OCI-LY3 (cell line): Measurements from ENCODE around the gene PCBP3.

ENCODE experiments used
- H2AFZ ChIP-seq: fragments of 200-600, 300-600 bp; shearing (Covaris generic); 2 replicates; pipeline ENCODE4 v1.6.0; 2014; ENCODE audit warnings: antibody characterized with exemption, low read depth, low read length
- H3K27ac ChIP-seq: fragments of 200-600, 300-600 bp; sonication (generic); 2 replicates; pipeline ENCODE4 v1.5.1; 2014; ENCODE audit warnings: mild to moderate bottlenecking, low read length, moderate library complexity, mixed read lengths
- H3K27me3 ChIP-seq: fragments of 200-600, 300-600 bp; sonication (generic); 2 replicates; pipeline ENCODE4 v1.6.1; 2014; ENCODE audit warnings: low read depth, low read length, mixed read lengths
- H3K36me3 ChIP-seq: fragments of 200-600, 300-600 bp; sonication (generic); replicated peaks from 2 replicates; pipeline ENCODE3; 2014; ENCODE audit warnings: low read depth, low read length, mixed read lengths
- H3K4me1 ChIP-seq: fragments of 300-600, 200-600 bp; sonication (generic); 2 replicates; pipeline ENCODE4 v1.6.1; 2014; ENCODE audit warnings: low read length, mixed read lengths
- H3K4me2 ChIP-seq: fragments of 200-600, 300-600 bp; sonication (generic); 2 replicates; pipeline ENCODE4 v1.6.1; 2014; ENCODE audit warnings: low read length, mixed read lengths
- H3K4me3 ChIP-seq: fragments of 300-600, 200-600 bp; sonication (generic); 2 replicates; pipeline ENCODE4 v1.5.1; 2014; ENCODE audit warnings: antibody characterized with exemption, mild to moderate bottlenecking, low read length, moderate library complexity
- H3K79me2 ChIP-seq: fragments of 300-600, 200-600 bp; shearing (Covaris generic); 2 replicates; pipeline ENCODE4 v1.6.1; 2014; ENCODE audit warnings: mild to moderate bottlenecking, low read length, mixed read lengths
- H3K9ac ChIP-seq: fragments of 300-600, 200-600 bp; shearing (Covaris generic); 2 replicates; pipeline ENCODE4 v1.6.0; 2014; ENCODE audit warnings: mild to moderate bottlenecking, low read length, moderate library complexity
- H3K9me3 ChIP-seq: fragments of 200-600, 300-600 bp; shearing (Covaris generic); 2 replicates; pipeline ENCODE4 v1.6.1; 2014; ENCODE audit warnings: low read length, mixed read lengths; ENCODE audit not compliant: insufficient read depth
- H4K20me1 ChIP-seq: fragments of 200-600, 300-600 bp; sonication (generic); 2 replicates; pipeline ENCODE4 v1.6.1; 2016; ENCODE audit warnings: low read length, mixed read lengths; ENCODE audit not compliant: insufficient read depth
- EZH2phosphoT487 ChIP-seq: fragments of 200-600 bp; shearing (Covaris generic); IDR thresholded peaks from 2 replicates; pipeline ENCODE4 v1.6.1; 2018; ENCODE audit warnings: antibody characterized with exemption, mixed run types, low read depth
- TF ChIP-seq, protein P1 (sequence below): fragments of 200-600, 300-600 bp; sonication (generic); IDR thresholded peaks from 2 replicates; pipeline ENCODE4 v1.5.1; 2014; ENCODE audit warnings: antibody characterized with exemption, low read length, low read depth

Gene PCBP3

DNA sequence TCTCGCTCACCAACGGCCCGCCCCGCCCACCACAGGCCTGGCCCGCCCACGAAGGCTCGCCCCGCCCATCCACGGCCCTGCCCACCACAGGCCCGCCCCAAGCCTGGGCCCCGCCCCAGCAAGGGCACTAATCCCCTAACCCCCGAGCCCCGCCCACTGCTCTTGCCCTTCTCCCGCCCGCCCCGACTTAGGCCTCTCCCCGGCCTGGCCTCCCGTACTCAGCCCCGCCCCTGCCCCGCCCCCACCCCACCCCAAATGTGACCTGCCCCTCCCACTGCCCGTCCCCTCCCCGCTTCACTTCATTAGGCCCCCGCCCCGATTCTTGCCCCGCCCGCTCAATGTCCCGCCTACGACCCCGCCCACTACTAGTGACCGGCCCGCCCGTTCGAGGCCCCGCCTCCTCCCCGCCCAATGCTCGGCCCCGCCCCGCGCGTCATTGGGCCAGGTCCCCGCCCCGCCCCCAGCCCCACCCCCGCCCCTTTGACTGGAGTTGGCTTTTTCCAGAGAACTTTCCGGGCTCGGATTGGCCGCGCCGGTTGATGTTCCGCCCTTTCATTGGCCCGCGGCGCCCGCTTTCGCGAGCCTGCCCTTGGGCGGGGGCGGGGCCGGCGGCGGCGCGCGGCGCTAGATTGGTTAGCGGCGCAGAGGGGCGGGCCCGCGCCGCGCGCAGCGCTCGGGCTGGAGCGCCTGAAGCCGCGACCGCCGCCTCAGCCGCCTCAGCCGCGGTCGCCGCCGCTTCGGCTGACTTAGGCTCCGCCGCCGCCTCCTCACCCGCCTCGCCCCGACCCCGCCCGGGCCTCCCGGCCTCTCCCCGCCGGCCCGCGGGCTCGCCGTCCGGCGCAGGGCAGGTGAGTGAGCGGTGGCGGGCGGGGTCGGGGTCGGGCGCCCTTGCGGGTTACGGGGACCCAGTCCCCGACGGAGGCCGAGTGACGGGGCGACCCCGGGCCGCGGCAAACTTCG, at the start of gene PCBP3:
PCBP3 (plus strand) TSS at position 705 of the 960 bp plus-strand sequence. CDS start 206,361 bp downstream, outside the sequence.
- H3K9me3 ChIP-seq, result no peaks in the 10 kb centered on the region
- no peaks in the 10 kb centered on the region for H3K79me2 ChIP-seq
- no peaks in the 10 kb centered on the region for H4K20me1 ChIP-seq
- TF ChIP-seq EZH2phosphoT487, result no peak
- TF ChIP-seq, protein P1, sequence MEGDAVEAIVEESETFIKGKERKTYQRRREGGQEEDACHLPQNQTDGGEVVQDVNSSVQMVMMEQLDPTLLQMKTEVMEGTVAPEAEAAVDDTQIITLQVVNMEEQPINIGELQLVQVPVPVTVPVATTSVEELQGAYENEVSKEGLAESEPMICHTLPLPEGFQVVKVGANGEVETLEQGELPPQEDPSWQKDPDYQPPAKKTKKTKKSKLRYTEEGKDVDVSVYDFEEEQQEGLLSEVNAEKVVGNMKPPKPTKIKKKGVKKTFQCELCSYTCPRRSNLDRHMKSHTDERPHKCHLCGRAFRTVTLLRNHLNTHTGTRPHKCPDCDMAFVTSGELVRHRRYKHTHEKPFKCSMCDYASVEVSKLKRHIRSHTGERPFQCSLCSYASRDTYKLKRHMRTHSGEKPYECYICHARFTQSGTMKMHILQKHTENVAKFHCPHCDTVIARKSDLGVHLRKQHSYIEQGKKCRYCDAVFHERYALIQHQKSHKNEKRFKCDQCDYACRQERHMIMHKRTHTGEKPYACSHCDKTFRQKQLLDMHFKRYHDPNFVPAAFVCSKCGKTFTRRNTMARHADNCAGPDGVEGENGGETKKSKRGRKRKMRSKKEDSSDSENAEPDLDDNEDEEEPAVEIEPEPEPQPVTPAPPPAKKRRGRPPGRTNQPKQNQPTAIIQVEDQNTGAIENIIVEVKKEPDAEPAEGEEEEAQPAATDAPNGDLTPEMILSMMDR, result no peak
- H3K27me3 ChIP-seq, result no peaks in the 10 kb centered on the region
- no peak within 1 kb of the TSS for H3K4me3 ChIP-seq
- no peak within 1 kb of the TSS for H3K9ac ChIP-seq
- no peaks in the 10 kb centered on the region for H3K36me3 ChIP-seq
- no peak within 1 kb of the TSS for H2AFZ ChIP-seq
- H3K4me2 ChIP-seq, result no peak within 1 kb of the TSS
- H3K4me1 ChIP-seq, result peaks cover 25% of the 10 kb centered on the region
- no peak within 1 kb of the TSS for H3K27ac ChIP-seq

- Histone ChIP-seq H3K9ac (no peak overlapping the region), H3K4me1 (peaks cover 15% of the 10 kb centered on the region), H3K79me2 (no peaks in the 10 kb centered on the region), H3K36me3 (no peaks in the 10 kb centered on the region), H3K27me3 (no peaks in the 10 kb centered on the region), H3K4me2 (no peak overlapping the region), H3K9me3 (no peaks in the 10 kb centered on the region), H3K27ac (no peak overlapping the region), H4K20me1 (no peaks in the 10 kb centered on the region), H3K4me3 (no peak overlapping the region), H2AFZ (no peak overlapping the region)
- TF ChIP-seq, protein P1, result no peak
- TF ChIP-seq EZH2phosphoT487, result no peak
Measured at GRCh38 chr21:45594721-45595489, 48.6 kb upstream of the PCBP3 start.

- no peak overlapping the region for H2AFZ ChIP-seq
- no peaks in the 10 kb centered on the region for H3K9me3 ChIP-seq
- peaks cover 15% of the 10 kb centered on the region for H3K4me1 ChIP-seq
- no peaks in the 10 kb centered on the region for H3K79me2 ChIP-seq
- H3K36me3 ChIP-seq, result no peaks in the 10 kb centered on the region
- no peak overlapping the region for H3K9ac ChIP-seq
- no peak overlapping the region for H3K4me3 ChIP-seq
- no peaks in the 10 kb centered on the region for H4K20me1 ChIP-seq
- TF ChIP-seq, protein P1, result no peak
- TF ChIP-seq EZH2phosphoT487, result no peak
- no peak overlapping the region for H3K4me2 ChIP-seq
- H3K27me3 ChIP-seq, result no peaks in the 10 kb centered on the region
- no peak overlapping the region for H3K27ac ChIP-seq
Measured at GRCh38 chr21:45595574-45596295, 47.8 kb upstream of the PCBP3 start.
